ENCODE data around the gene HMGCL. TPM values are rescaled to one million over a fixed set of nuclear protein-coding genes. Genes with fewer than 3 reads are reported as not detected.
A peak's percentile ranks its signal among the peaks of the same experiment; 100 is the strongest.

HMGCL gene
- total RNA-seq, 1 experiment from 2014 or later: 19.4 TPM

GRCh38 chr1:23868557-23869016 is 43.4 kb upstream of the HMGCL start:
- Mint-ChIP-seq H3K36me3 (ENCODE audit: insufficient read depth, unreplicated experiment) (peaks cover 10% of the 10 kb centered on the region), H3K4me1 (ENCODE audit: low read depth, unreplicated experiment) (peaks cover 8% of the 10 kb centered on the region), H3K27ac (ENCODE audit: unreplicated experiment) (peak overlapping the region; percentile 81), H3K4me3 (ENCODE audit: unreplicated experiment) (peak overlapping the region; percentile 82), H3K27me3 (ENCODE audit: insufficient read depth, unreplicated experiment) (no peaks in the 10 kb centered on the region), H3K9me3 (ENCODE audit: unreplicated experiment) (no peaks in the 10 kb centered on the region)
- no peak for TF ChIP-seq CTCF (IDR thresholded peaks at IDR 0.05; ENCODE audit: insufficient read depth in 1 of 2, low read depth in 1 of 2, low read length in 1 of 2, severe bottlenecking in 1 of 2, unreplicated experiment in 1 of 2)
- CTCF ChIA-PET: interaction anchor here (0.7 to 1.5 kb wide), 4 partner anchors 48 to 1896 kb away, joined by 3 to 6 read pairs (median 5); no protein-coding TSS in a partner anchor
- H3K36me3 ChIP-seq (ENCODE audit: control insufficient read depth, insufficient read depth, low read length): no peaks in the 10 kb centered on the region
- H3K27me3 ChIP-seq (replicated peaks; ENCODE audit: control insufficient read depth, insufficient read depth, low read length): no peaks in the 10 kb centered on the region
- peak overlapping the region; percentile 56 for H3K4me3 ChIP-seq (ENCODE audit: low read depth, low read length)
- H3K9me3 ChIP-seq: no peaks in the 10 kb centered on the region
- H3K4me1 ChIP-seq: 0 out of 2 replicates have a peak, but pooled peaks cover 3% of the 10 kb centered on the region
- intact Hi-C loops (cut with micrococcal nuclease; ENCODE audit: unreplicated experiment): loop anchor here (1.0 to 5.0 kb wide), 3 partner anchors 48 to 91 kb away; partner anchors contain the start of gene PITHD1
- POLR2A ChIA-PET: no interaction called here
- DNase-seq: peak in 1 of 2 experiments; percentile 48
- BruUV-seq (replicated peaks): no TSS peak

GRCh38 chr1:23867895-23868556 is 42.8 kb upstream of the HMGCL start, which contains the start of gene FUCA1:
FUCA1 (minus strand) TSS chr1:23868290; CDS start chr1:23868286, 4 bp downstream.
- CTCF ChIA-PET: interaction anchor here (1.4 kb wide), 1 partner anchor 69 kb away, joined by 3 read pairs; no protein-coding TSS in a partner anchor
- Histone ChIP-seq H3K36me3 (ENCODE audit: control insufficient read depth, insufficient read depth, low read length) (no peaks in the 10 kb centered on the region), H3K27me3 (replicated peaks; ENCODE audit: control insufficient read depth, insufficient read depth, low read length) (no peaks in the 10 kb centered on the region), H3K4me1 (0 out of 2 replicates have a peak, but pooled peaks cover 3% of the 10 kb centered on the region), H3K9me3 (no peaks in the 10 kb centered on the region), H3K4me3 (ENCODE audit: low read depth, low read length) (peak within 1 kb of the TSS; percentile 68)
- no TSS peak for BruUV-seq (replicated peaks)
- Mint-ChIP-seq H3K4me3 (ENCODE audit: unreplicated experiment) (peak within 1 kb of the TSS; percentile 82), H3K27me3 (ENCODE audit: insufficient read depth, unreplicated experiment) (no peaks in the 10 kb centered on the region), H3K4me1 (ENCODE audit: low read depth, unreplicated experiment) (peaks cover 8% of the 10 kb centered on the region), H3K27ac (ENCODE audit: unreplicated experiment) (peak within 1 kb of the TSS; percentile 81), H3K9me3 (ENCODE audit: unreplicated experiment) (no peaks in the 10 kb centered on the region), H3K36me3 (ENCODE audit: insufficient read depth, unreplicated experiment) (peaks cover 10% of the 10 kb centered on the region)
- peak; percentile 94 for DNase-seq
- POLR2A ChIA-PET: no interaction called here
- intact Hi-C loops (cut with micrococcal nuclease; ENCODE audit: unreplicated experiment): loop anchor here (1.0 to 5.0 kb wide), 3 partner anchors 49 to 91 kb away; partner anchors contain the start of gene PITHD1
- TF ChIP-seq CTCF (IDR thresholded peaks at IDR 0.05; ENCODE audit: insufficient read depth in 1 of 2, low read depth in 1 of 2, low read length in 1 of 2, severe bottlenecking in 1 of 2, unreplicated experiment in 1 of 2): peak; percentile 75 to 88

- Mint-ChIP-seq H3K4me1 (ENCODE audit: low read depth, unreplicated experiment) (peaks cover 8% of the 10 kb centered on the region), H3K4me3 (ENCODE audit: unreplicated experiment) (peak overlapping the region; percentile 82), H3K9me3 (ENCODE audit: unreplicated experiment) (no peaks in the 10 kb centered on the region), H3K27ac (ENCODE audit: unreplicated experiment) (no peak overlapping the region), H3K27me3 (ENCODE audit: insufficient read depth, unreplicated experiment) (no peaks in the 10 kb centered on the region), H3K36me3 (ENCODE audit: insufficient read depth, unreplicated experiment) (peaks cover 10% of the 10 kb centered on the region)
- H3K27me3 ChIP-seq (replicated peaks; ENCODE audit: control insufficient read depth, insufficient read depth, low read length): no peaks in the 10 kb centered on the region
- H3K4me3 ChIP-seq (ENCODE audit: low read depth, low read length): peak overlapping the region; percentile 68
- TF ChIP-seq CTCF (IDR thresholded peaks at IDR 0.05; ENCODE audit: insufficient read depth in 1 of 2, low read depth in 1 of 2, low read length in 1 of 2, severe bottlenecking in 1 of 2, unreplicated experiment in 1 of 2): no peak
- no peaks in the 10 kb centered on the region for H3K36me3 ChIP-seq (ENCODE audit: control insufficient read depth, insufficient read depth, low read length)
- DNase-seq: no peak
- no TSS peak for BruUV-seq (replicated peaks)
- CTCF ChIA-PET: no interaction called here
- H3K4me1 ChIP-seq: 0 out of 2 replicates have a peak, but pooled peaks cover 3% of the 10 kb centered on the region
- no peaks in the 10 kb centered on the region for H3K9me3 ChIP-seq
- intact Hi-C loops (cut with micrococcal nuclease; ENCODE audit: unreplicated experiment): loop anchor here (5.0 kb wide), 1 partner anchor 90 kb away; the partner anchor contains the start of gene PITHD1
- POLR2A ChIA-PET: no interaction called here
Observed at GRCh38 chr1:23867542-23867894, 42.3 kb upstream of the HMGCL start.
